GM19455 (cell line): ENCODE measurements around the gene MYO7B.

ENCODE experiments used
- ATAC-seq: cut with Tn5 transposase; IDR thresholded peaks from one replicate; pipeline ENCODE4 v1.9.1; 2021; ENCODE audit not compliant: unreplicated experiment

The MYO7B gene

GRCh38 chr2:127624320-127624755 lies 88.9 kb downstream of the MYO7B start:
- ATAC-seq, result no peak

- ATAC-seq, result no peak
Observed at GRCh38 chr2:127624756-127625571, 89.5 kb downstream of the MYO7B start.

GRCh38 chr2:127625572-127625951 lies 90.1 kb downstream of the MYO7B start:
- ATAC-seq, result no peak

- ATAC-seq, result no peak
Observed at GRCh38 chr2:127626175-127626574, 90.7 kb downstream of the MYO7B start.

GRCh38 chr2:127626917-127627739 lies 91.6 kb downstream of the MYO7B start:
- no peak for ATAC-seq

- ATAC-seq, result no peak
Observed at GRCh38 chr2:127627740-127628571, 92.5 kb downstream of the MYO7B start.

GRCh38 chr2:127628767-127629614 lies 93.5 kb downstream of the MYO7B start:
- no peak for ATAC-seq

GRCh38 chr2:127629637-127630036 lies 94.2 kb downstream of the MYO7B start:
- no peak for ATAC-seq

- ATAC-seq, result no peak
Observed at GRCh38 chr2:127630096-127630863, 94.8 kb downstream of the MYO7B start.

GRCh38 chr2:127630864-127631540 lies 95.5 kb downstream of the MYO7B start:
- no peak for ATAC-seq

GRCh38 chr2:127631541-127631996 lies 96.1 kb downstream of the MYO7B start:
- ATAC-seq, result no peak

- ATAC-seq, result no peak
Observed at GRCh38 chr2:127631997-127632581, 96.6 kb downstream of the MYO7B start.

- no peak for ATAC-seq
Observed at GRCh38 chr2:127632592-127633489, 97.4 kb downstream of the MYO7B start.

GRCh38 chr2:127633556-127634065 lies 98.1 kb downstream of the MYO7B start:
- ATAC-seq, result no peak

- no peak for ATAC-seq
Observed at GRCh38 chr2:127634066-127634617, 98.7 kb downstream of the MYO7B start.

GRCh38 chr2:127634626-127635379 lies 99.3 kb downstream of the MYO7B start:
- no peak for ATAC-seq
